Kidney tubule cell (primary cell): ENCODE data around the gene CREBBP.
A peak's percentile ranks its signal among the peaks of the same experiment; 100 is the strongest.

ENCODE experiments used
- DNase-seq: peaks from one replicate; pipeline ENCODE4 v3.0.0-alpha.2; 2018; ENCODE audit warnings: low spot score

The CREBBP gene

GRCh38 chr16:3879887-3880564, 487 bp downstream of the CREBBP start:
- peak; percentile 59 for DNase-seq

DNA sequence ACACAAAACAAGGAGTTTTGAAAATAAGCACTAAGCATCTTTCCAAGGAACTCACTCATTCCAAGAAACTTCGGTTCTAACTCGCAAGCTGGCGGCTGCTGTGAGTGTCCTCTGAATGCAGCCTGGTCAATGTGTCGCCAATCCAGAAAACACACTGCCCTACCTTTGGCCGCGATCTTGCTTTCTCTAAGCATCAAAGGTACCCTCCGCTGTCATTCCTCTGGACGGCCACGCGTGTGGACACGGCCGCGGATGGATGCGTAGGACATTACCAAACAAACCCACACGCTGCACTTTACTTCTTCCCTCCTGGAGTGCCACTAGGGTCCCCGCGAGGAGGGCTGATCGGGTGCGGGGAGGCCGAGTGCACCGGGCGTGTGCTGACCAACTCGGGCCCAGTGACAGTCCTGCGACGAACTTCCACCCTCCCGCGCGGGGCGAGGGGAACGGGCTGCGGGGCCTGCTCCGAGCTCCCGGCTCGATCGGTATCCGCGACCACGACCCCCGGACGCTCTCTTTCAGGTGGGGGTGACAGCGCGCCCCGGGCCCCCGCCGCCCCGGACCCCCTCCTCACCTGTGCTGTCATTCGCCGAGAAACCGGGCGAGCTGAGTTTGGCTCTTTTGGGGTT, 1.1 kb downstream of the CREBBP start:
- DNase-seq, result peak; percentile 38

- peak; percentile 9 for DNase-seq
These were observed 1.9 kb downstream of the CREBBP start for GRCh38 chr16:3878610-3879009.

DNA sequence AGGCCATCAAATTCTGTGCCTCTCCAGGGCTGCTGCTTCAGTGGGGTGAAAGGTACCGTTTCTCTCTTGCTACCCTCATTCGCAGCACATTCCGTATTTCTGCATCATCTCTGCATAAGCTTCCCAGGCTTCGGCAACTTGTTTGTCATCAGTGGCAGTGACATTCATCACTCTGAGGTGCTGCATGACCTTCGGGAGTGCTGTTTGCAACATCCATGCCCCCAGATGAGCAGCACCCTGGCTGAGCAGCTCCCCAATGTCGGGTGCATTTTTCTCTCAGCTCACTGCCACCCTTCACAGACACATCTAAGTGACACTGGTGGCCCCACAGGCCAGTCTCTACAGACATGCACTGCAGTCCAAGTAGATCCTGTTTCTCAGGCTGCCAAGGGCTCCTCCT, 3.8 kb downstream of the CREBBP start:
- DNase-seq, result peak; percentile 37

GRCh38 chr16:3876160-3876559, 4.4 kb downstream of the CREBBP start:
- no peak for DNase-seq

- DNase-seq, result no peak
These were observed 5.5 kb downstream of the CREBBP start for GRCh38 chr16:3874794-3875692.

- DNase-seq, result no peak
These were observed 6.3 kb downstream of the CREBBP start for GRCh38 chr16:3874242-3874641.

DNA sequence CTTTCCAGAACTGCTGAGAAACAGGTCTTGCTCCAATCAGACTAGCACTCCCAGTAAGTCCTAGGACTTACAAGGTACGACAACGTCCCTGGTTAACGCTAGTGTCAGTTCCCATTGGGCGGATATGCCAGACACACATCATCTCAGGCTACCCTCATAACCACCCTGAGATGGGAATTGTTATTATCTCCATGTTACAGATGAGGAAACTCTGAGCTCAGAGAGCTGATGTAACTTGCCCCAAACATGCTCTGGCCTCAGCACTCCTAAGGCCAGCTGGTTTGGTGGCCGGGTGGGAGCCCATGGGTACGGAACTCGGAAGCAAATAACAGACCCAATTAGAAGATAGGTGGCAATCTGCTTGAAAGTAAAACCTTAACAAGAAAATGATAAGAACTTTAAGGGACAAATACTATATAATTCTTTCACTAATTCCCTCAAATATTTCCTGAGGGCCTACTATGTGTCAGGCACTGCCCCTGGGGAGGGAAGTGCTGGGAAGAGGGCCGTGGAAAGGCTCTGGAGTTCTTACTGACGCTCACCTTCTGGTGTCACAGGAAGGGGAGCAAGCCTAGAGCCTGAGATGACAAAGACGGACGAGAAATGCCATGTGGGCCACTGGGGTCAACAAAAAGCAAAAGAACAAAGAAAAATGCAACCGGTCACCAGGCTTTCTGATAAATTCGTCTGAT, 6.9 kb downstream of the CREBBP start:
- DNase-seq, result peak; percentile 14

DNA sequence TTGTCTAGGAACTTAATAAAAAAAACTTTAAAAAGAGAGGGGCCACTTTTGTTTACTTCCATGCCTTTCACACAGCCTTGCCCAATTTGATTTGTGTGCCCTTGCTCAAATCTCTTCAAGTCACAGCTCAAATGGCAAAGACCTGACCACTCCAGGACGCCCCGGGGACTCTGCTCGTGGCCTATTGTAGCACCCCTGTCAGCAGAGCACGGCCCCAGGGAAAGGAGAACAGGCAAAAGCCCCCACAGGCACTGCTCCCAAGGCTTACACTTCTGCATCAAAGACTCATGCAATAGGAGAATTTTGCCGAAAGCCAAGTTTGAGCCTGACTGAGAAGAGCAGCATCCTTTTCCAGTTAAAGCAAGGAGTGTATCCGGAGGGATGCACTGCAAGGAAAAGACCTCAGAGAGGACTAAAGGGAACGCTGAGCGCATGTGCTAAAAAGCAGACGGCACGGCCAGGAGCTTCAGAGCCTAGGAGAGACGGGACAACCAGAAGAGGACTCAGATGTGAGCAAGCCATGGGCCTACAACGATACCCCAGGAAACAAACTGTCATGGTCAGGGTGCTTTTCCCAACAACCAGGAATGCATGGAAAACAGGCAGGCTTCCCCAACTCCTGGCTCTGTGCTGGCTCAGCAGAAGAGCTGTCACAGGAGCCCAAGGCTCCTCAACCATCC, 8.2 kb downstream of the CREBBP start:
- no peak for DNase-seq

GRCh38 chr16:3868967-3869366, 11.5 kb downstream of the CREBBP start:
- DNase-seq, result no peak

- no peak for DNase-seq
These were observed 12.0 kb downstream of the CREBBP start for GRCh38 chr16:3868556-3868955.

DNA sequence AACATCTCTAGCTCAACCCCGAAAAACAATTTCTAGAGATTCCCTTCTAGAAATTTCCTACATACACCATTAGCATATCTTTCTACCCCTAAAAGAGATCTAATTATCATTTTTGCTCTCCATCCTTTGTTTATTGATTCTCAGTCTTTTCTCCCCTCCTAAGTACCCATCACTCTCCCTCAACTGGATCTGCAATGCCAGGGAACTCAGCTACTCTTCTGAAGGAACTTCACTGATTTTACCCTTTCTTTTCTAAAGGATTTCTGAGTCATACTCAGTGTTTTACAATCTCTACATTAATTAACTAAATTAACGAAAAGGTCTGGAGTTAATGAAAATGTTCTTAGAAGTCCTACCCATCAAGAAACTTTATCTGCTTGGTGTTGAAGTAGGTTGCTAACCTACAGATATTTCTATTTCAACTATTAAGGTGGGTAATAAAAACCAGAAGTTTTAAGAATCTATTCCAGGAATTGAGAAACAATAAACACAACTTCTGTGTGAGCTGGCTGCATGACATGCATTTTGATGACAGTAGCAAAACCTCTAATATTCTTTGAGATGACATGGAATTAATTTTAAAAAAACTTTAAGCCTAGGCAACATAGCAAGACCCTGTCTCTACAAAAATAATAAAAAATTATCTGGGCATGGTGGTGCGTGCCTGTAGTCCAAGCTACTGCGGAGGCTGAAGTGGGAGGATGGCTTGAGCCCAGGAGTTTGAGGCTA, 13.6 kb downstream of the CREBBP start:
- DNase-seq, result no peak

DNA sequence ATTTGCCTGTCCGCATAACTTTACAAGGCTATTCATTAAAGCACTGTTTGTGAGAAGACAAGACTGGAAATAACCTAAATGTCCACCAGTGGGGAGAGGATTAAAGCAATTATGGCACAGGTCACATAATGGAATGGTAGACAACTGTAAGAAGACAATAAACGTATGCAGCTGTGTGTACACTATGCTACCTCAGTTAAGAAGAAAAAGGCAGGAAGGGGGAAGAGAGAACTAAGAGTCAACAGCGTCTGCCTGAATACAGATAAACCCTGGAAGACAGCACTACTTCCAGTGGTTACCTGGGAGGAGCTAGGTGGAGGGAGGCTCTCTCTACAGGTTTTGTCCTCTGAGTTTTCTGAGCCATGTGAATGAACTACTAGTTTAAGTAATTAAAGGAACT, 15.3 kb downstream of the CREBBP start:
- no peak for DNase-seq

GRCh38 chr16:3864562-3864961, 16.0 kb downstream of the CREBBP start:
- no peak for DNase-seq

DNA sequence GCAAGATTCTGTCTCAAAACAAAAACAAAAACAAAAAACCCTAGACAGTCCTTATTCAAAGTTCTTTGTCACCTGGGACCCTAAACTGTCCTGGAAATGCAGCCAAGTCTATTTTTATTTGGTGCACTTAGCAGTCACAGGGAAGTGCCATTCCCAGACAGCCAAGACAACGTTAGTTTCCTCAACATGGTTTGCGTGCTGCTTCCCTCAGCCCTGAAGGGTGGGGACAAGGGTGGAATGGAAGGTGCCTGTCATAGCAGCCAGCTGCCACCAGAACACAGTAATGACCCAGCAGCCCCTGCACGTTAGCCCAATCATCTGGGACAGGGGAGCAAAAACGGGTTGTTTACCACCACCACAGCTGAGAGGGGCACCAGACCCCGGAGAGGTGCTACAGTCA, 16.9 kb downstream of the CREBBP start:
- DNase-seq, result no peak

GRCh38 chr16:3861808-3862451, 18.6 kb downstream of the CREBBP start:
- DNase-seq, result peak; percentile 57

- DNase-seq, result no peak
These were observed 20.6 kb downstream of the CREBBP start for GRCh38 chr16:3859889-3860288.

DNA sequence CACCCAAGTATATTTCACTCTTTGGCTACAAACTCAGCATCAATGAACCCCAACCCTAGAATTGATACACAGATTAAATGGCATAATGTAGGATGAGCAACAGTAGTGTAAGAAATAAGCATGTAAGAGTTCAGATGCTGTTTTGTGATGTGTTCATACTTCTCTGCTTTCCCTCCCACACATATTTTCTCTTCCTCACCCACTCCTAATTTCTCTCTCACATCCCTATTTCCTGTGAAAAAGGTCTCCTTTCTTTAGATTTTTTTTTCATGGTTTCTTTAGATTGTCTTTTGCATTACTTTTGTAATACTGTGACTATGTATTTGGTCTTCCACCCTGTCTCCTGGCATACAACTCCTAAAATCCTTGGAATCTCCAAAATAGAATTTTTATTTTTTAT, 21.7 kb downstream of the CREBBP start:
- no peak for DNase-seq

DNA sequence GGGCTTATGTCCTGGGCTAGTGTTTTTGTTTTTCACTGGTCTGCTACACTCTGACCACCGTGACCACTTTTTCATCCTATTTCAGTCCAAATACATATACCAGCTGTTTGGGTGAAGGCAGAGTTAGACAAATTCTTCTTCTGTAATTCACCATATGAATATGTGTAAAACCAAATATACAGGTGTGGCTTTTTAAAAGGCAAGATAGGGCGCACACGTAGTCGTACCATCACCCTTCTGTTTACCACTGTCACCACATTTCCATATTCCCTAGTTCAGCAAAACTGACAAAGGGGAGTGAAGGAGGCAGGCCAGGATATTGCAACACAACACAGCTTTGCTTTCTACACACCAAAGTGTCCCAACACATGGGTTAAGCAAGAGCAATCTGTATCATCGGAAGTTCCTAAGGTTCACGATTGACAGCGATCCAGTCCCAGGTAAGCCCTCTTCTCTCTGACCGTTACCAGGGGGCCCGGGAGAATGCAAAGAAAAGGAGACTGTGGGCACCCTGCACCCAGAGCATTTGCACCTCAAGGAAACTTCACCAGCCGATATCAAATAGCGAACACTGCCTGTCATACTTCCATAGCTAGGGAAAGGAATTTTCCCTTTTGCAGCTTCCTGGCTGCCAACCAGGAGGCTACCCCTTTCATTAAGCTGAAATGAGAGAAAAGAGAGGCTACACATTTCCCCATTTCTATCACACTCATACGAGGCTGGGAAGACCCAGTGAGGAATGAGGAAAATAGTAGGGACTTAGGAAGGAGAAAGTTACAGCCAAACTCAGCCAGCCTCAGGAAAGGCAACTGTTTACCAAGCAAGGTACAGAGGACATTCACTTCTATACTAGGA, 23.1 kb downstream of the CREBBP start:
- DNase-seq, result peak; percentile 30
